Body of pancreas (tissue), 4 donors: ENCODE measurements around the gene RBM19.

Source experiments
- POLR2A ChIP-seq, 3 donors: fragments of 450-650 bp; IDR thresholded peaks; one replicate each; pipeline ENCODE4 v1.6.1; 2016; ENCODE audit warnings: antibody characterized with exemption in 3 of 3, mild to moderate bottlenecking in 2 of 3
- TF ChIP-seq, protein P1 (sequence below), 7 experiments: fragments of 450-650 bp in 4 of 7; fragments of 200-600 bp in 3 of 7; sonication (generic) in 3 of 7; IDR thresholded peaks; one replicate each; pipeline ENCODE4 v1.5.1; 2016 to 2019; ENCODE audit warnings: antibody characterized with exemption in 7 of 7

DNA sequence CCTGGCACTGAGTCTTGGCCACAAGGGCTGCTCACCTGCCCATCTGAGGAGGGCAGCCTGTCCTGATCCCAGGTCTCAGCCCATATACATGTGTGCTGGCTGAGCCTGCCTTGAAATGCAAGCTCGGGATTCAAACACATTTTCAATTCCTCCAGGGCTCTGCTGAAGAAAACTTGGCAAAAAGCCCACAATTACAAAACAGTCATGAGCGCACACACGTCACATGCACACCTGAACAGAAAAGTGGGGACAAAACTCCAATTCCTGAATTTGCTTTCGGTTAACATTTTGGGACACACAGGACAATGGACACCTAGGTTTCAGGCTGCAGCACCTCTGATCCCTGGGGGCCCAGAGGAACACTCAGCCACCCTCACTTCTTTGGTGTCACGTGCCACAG, 113.9 kb downstream of the RBM19 start:
- TF ChIP-seq, protein P1, sequence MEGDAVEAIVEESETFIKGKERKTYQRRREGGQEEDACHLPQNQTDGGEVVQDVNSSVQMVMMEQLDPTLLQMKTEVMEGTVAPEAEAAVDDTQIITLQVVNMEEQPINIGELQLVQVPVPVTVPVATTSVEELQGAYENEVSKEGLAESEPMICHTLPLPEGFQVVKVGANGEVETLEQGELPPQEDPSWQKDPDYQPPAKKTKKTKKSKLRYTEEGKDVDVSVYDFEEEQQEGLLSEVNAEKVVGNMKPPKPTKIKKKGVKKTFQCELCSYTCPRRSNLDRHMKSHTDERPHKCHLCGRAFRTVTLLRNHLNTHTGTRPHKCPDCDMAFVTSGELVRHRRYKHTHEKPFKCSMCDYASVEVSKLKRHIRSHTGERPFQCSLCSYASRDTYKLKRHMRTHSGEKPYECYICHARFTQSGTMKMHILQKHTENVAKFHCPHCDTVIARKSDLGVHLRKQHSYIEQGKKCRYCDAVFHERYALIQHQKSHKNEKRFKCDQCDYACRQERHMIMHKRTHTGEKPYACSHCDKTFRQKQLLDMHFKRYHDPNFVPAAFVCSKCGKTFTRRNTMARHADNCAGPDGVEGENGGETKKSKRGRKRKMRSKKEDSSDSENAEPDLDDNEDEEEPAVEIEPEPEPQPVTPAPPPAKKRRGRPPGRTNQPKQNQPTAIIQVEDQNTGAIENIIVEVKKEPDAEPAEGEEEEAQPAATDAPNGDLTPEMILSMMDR (IDR thresholded peaks at IDR 0.05): no peak
- no peak for TF ChIP-seq POLR2A (IDR thresholded peaks at IDR 0.05)
